HG03039 (cell line): Measurements from ENCODE around the gene SNRNP40.
A peak's percentile ranks its signal among the peaks of the same experiment; 100 is the strongest.

ENCODE experiments used
- ATAC-seq: cut with Tn5 transposase; IDR thresholded peaks from one replicate; pipeline ENCODE4 v1.9.1; 2021; ENCODE audit warnings: mild to moderate bottlenecking, moderate library complexity; ENCODE audit not compliant: unreplicated experiment

SNRNP40 gene

GRCh38 chr1:31296486-31297276 is at the start of gene SNRNP40, which contains the start of gene ZCCHC17:
SNRNP40 (minus strand) TSS chr1:31296788; CDS start chr1:31296751, 37 bp downstream.
ZCCHC17 (plus strand) TSS chr1:31297032; CDS start chr1:31310099, 13,067 bp downstream.
- ATAC-seq, result peak; percentile 89

GRCh38 chr1:31345635-31346034 is 49.0 kb upstream of the SNRNP40 start:
- ATAC-seq, result no peak

DNA sequence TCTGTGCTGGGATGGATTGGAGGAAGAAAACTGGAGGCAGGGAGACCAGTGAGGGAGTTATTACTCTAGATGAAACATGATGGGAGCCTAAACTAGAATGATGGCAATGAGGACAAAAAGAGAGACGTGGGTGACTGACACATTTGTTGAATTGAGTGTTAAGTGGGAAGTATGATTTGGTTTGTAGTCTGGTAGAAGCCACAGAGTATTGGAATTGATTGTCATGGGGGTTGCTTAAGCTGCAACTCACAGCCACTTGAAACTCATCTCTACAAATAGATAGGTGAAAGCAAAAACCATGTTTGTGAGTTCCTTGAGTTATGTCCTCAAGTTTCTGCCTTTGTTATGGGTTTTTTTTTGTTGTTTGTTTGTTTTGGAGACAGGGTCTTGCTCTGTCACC is 47.9 kb upstream of the SNRNP40 start:
- ATAC-seq, result no peak

DNA sequence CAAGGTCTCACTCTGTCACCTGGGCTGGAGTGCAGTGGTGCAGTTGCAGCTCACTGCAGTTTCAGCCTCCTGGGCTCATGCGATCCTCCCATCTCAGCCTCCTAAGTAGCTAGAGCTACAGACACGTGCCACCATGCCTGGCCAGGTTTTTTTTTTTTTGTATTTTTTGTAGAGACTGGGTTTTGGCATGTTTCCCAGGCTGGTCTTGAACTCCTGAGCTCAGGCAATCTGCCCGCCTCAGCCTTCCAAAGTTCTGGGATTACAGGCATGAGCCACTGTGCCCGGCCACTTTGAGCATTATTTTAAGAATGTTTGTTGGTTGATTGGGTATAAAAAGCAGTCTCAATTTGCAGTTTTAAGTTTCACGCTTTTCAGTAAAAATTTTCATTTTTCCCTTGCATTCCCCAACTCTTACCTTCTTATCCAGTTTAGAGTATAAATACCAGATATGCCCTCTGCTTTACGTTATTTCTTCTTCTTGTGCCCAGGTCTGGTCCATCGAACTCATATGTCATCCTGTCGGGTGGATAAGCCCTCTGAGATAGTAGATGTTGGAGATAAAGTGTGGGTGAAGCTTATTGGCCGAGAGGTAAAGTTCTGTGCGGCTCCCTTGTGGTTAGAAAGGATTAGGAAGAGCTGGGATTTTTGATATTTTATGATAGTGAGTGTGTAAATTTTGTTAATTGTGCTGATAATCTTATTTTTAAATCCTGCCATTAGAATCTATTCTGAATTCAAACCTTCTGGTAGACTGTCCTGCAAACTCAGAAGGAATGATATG is 40.3 kb upstream of the SNRNP40 start:
- ATAC-seq, result no peak

DNA sequence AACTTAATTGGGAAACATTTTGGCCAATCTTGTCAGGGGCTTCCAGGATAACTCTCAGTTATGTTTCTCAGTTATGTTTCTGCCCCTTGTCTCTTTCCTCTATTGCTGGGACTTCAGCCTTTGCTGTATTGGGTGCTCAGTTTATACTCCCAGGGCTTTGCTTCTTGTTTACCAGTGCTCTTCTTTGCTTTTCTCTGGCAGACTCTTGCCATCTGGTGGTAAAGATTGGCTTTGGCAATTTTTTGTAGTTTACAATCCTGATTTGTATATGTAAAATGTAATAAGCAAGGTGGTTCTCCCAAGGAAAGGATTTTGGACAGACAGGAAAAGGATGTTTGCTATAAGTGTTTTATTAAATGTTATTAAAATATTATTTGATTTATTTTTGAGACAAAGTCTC is 38.4 kb upstream of the SNRNP40 start:
- no peak for ATAC-seq

DNA sequence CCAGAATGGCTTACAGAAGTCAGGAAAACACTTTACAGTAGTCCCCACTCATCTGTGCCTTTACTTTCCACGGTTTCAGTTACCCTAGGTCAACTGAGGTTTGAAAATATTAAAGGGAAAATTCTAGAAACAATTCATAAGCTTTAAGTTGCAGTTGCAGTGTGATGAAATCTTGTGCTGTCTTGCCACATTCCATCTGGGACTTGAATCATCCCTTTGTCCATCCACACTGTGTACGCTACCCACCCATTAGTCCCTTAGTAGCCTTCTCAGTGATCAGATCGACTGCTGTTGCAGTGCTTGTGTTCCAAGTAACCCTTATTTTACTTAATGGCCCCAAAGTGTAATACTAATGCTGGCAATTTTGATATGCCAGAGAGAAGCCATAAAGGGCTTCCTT is 30.8 kb upstream of the SNRNP40 start:
- ATAC-seq, result no peak

GRCh38 chr1:31326461-31326860 is 29.9 kb upstream of the SNRNP40 start:
- ATAC-seq, result no peak

- ATAC-seq, result no peak
These were observed 28.4 kb upstream of the SNRNP40 start for GRCh38 chr1:31324992-31325391.

DNA sequence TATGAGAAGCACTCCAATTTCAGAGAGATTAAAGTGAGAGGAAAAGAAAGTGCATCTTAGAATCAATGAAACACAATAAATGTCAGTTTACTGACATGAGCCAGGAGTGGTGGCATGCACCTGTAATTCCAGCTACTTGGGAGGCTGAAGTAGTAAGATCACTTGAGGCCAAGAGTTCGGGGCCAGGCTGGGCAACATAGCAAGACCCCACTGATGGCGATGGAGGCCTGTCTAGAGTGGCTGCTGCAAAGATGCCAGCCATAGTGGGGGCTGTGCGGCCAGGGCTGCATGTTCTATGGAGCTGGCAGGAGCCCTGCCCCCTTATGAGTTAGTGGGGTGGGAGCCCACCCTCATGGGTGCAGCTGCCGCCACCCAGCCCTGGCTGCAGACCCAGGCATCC is 27.5 kb upstream of the SNRNP40 start:
- no peak for ATAC-seq

DNA sequence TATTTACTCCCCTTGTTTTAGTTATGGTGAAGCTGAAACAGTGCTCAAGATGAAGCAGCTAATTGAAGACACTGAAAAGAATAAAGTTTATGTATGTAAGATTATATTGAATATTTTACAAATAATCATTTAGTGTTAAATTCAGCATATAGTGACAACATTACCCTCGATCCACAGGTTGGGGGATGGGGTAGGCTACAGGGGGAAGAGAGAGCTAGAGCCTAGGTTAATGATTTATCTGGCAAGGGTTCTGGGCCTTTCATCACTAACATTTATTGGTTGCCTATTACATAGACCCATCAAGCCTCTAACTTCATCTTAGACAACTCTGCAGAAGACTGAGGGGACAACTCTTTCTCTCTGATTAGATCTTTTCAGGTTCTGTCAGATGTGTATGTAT is 21.6 kb upstream of the SNRNP40 start:
- no peak for ATAC-seq

GRCh38 chr1:31315902-31316301 is 19.3 kb upstream of the SNRNP40 start:
- no peak for ATAC-seq

DNA sequence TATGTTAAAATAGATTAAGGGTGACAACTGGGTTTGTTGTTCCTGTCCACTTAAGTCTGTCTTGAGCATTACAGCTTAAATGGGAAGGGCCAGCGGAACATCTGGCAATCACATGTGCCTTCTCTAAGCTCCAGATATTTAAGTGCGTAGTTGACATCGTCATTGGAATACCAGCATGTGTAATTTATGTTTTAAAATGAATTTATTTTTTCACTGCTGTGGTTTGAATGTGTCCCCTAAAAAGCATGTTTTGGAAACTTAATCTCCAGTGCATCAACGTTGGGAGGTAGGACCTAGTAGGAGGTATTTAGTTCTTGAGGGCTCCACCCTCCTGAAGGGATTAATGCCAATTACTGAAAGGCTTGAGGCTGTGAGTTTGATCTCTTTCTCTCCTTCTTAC is 13.6 kb upstream of the SNRNP40 start:
- ATAC-seq, result no peak

- no peak for ATAC-seq
These were observed 11.4 kb upstream of the SNRNP40 start for GRCh38 chr1:31308036-31308435.

DNA sequence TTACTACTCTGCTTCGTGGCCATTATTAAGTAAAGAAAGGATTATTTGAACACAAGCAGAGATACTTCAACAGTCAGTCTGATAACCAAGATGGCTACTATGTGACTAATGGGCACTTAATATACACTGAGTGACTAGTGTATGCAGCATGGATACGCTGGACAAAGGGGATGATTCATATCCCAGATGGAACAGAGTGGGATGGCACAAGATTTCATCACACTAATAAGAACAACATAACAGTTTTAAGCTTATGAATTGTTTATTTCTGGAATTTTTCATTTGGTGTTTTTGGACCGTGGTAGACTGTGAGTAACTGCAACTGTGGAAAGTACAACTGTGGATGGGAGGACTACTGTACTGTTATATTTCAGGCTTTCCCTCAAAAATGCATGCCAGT is 9.7 kb upstream of the SNRNP40 start:
- ATAC-seq, result no peak

DNA sequence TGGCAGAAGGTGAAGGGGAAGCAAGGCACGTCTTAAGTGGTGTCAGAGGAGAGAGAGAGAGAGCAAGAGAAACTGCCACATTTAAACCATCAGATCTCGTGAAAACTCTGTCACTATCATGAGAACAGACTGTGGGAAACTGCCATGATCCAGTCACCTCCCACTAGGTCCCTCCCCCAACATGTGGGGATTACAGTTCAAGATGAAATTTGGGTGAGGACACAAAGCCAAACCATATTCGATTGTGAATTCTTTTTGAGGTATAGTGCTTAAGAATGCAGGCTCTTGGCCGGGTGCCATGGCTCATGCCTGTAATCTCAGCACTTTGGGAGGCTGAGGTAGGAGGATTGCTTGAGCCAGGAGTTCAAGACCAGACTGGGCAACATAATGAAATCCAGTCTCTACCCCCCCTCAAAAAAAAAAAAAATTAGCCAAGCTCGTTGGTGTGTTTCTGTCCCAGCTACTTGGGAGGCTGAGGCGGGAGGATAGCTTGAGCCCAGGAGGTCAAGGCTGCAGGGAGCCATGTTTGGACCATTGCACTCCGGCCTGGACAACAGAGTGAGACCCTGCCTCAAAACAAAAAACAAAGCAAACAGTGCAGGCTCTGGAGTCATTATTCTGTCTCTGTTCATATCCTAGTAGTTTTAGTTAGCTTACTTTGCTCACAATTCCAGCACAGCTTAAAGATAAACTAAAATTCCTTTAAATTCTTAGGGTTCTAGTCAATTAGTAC is 6.3 kb upstream of the SNRNP40 start:
- ATAC-seq, result no peak

DNA sequence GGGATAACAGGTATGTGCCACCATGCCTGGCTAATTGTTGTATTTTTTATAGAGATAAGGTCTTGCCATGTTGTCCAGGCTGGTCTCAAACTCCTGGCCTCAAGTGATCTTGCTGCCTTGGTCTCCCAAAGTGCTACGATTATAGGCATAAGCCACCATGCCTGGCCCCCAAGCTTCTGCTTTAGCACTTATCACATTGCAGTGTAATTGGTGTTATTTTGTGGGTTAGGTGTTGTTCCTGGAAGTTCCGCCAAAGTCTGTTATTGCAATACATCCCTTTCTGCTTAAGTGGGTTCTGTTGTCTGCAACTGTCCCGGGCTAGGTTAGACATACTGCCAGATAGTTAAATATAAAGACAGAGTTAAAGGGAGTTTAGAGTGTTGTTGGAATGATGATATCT is 3.6 kb upstream of the SNRNP40 start:
- no peak for ATAC-seq

DNA sequence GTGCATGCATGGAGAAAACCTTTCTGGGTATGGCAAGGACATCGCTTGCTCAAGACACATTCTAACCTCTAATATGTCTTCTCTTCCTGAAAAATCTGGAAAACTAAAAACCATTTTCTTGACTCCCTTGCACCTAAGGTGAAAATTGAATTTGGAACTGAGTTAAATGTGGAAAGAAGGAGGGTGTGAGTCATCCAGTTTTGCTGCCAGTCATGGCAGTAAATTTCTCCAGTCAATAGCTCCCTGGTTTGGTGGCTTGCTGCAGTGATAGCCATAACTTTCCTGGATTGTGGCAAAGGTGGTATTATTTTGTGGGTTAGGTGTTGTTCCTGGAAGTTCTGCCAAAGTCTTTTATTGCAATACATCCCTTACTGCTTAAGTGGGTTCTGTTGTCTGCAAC is 2.8 kb upstream of the SNRNP40 start:
- no peak for ATAC-seq

GRCh38 chr1:31297277-31298247 is 974 bp upstream of the SNRNP40 start:
- ATAC-seq, result no peak

- ATAC-seq, result no peak
These were observed 608 bp downstream of the SNRNP40 start for GRCh38 chr1:31295874-31296485.

GRCh38 chr1:31289021-31289420 is 7.6 kb downstream of the SNRNP40 start:
- ATAC-seq, result no peak
